Raji (cell line): ENCODE measurements around the gene TAF12.

Experiments used
- POLR2A ChIP-seq: IDR thresholded peaks from 2 replicates; pipeline ENCODE4 v1.6.1; 2011; ENCODE audit warnings: low read depth, low read length, control low read depth; ENCODE audit not compliant: insufficient read depth

The TAF12 gene

GRCh38 chr1:28582248-28582615, 60.6 kb downstream of the TAF12 start:
- TF ChIP-seq POLR2A: no peak

- peak; percentile 100 for TF ChIP-seq POLR2A
Measured at GRCh38 chr1:28581531-28582247, 61.2 kb downstream of the TAF12 start.

GRCh38 chr1:28580722-28581530, 61.9 kb downstream of the TAF12 start:
- TF ChIP-seq POLR2A: no peak; the same call in 1 of the 2 replicates

- TF ChIP-seq POLR2A: no peak
Measured at GRCh38 chr1:28579401-28579800, 63.5 kb downstream of the TAF12 start.

GRCh38 chr1:28578696-28579218, 64.1 kb downstream of the TAF12 start:
- TF ChIP-seq POLR2A: no peak

- peak; percentile 48; the same call in 1 of the 2 replicates for TF ChIP-seq POLR2A
Measured at GRCh38 chr1:28577738-28578536, 64.9 kb downstream of the TAF12 start.

- no peak; the same call in none of the 2 replicates for TF ChIP-seq POLR2A
Measured at GRCh38 chr1:28577052-28577678, 65.7 kb downstream of the TAF12 start.

GRCh38 chr1:28573564-28573963, 69.3 kb downstream of the TAF12 start:
- no peak for TF ChIP-seq POLR2A

GRCh38 chr1:28571911-28572310, 71.0 kb downstream of the TAF12 start:
- TF ChIP-seq POLR2A: no peak

- no peak for TF ChIP-seq POLR2A
Measured at GRCh38 chr1:28566931-28567330, 75.9 kb downstream of the TAF12 start.

GRCh38 chr1:28565726-28566125, 77.1 kb downstream of the TAF12 start:
- TF ChIP-seq POLR2A: no peak

- TF ChIP-seq POLR2A: no peak
Measured at GRCh38 chr1:28565040-28565439, 77.8 kb downstream of the TAF12 start.

- TF ChIP-seq POLR2A: no peak
Measured at GRCh38 chr1:28564310-28564709, 78.6 kb downstream of the TAF12 start.

- no peak for TF ChIP-seq POLR2A
Measured at GRCh38 chr1:28560886-28561285, 82.0 kb downstream of the TAF12 start.
